GM18520 (cell line): ENCODE results near the gene POP5.
"Not testable (repeated sequence)": the region's sequence is repeated elsewhere in the genome, so short reads cannot be mapped to it uniquely, and the experiment has no call there.

Experiments used
- ATAC-seq: cut with Tn5 transposase; IDR thresholded peaks from one replicate; pipeline ENCODE4 v1.9.1; 2021; ENCODE audit not compliant: unreplicated experiment

The POP5 gene

GRCh38 chr12:120538281-120539156 is 42.7 kb downstream of the POP5 start:
- ATAC-seq: no peak

GRCh38 chr12:120537856-120538220 is 43.4 kb downstream of the POP5 start:
- ATAC-seq: no peak

GRCh38 chr12:120536064-120536791 is 45.0 kb downstream of the POP5 start:
- no peak for ATAC-seq

- ATAC-seq: no peak
Measured at GRCh38 chr12:120534703-120535655, 46.2 kb downstream of the POP5 start.

- ATAC-seq: peak; percentile 79
Measured at GRCh38 chr12:120534203-120534702, 46.9 kb downstream of the POP5 start, which contains the start of gene RNF10. Gene RNF10 (plus strand): TSS chr12:120534356. CDS start chr12:120534812, 456 bp downstream.

GRCh38 chr12:120532701-120533238 is 48.4 kb downstream of the POP5 start:
- ATAC-seq: no peak

- not testable (repeated sequence) for ATAC-seq
Measured at GRCh38 chr12:120530418-120530761, 50.8 kb downstream of the POP5 start.

GRCh38 chr12:120529641-120530417 is 51.4 kb downstream of the POP5 start:
- no peak for ATAC-seq

GRCh38 chr12:120528861-120529525 is 52.2 kb downstream of the POP5 start, which contains the start of gene COQ5:
Gene COQ5 (minus strand): TSS chr12:120529158. CDS start chr12:120529141, 17 bp downstream.
- ATAC-seq: peak; percentile 65
